NOMO-1 (cell line): ENCODE results near the gene DGCR2.
"Not testable (repeated sequence)": the region's sequence is repeated elsewhere in the genome, so short reads cannot be mapped to it uniquely, and the experiment has no call there.

Experiments used
- DNase-seq, 2 experiments: peaks; one replicate each; lab custom pipeline; 2025; ENCODE audit not compliant: unreplicated experiment in 2 of 2; lab: John Stamatoyannopoulos, UW

The DGCR2 gene, protein sequence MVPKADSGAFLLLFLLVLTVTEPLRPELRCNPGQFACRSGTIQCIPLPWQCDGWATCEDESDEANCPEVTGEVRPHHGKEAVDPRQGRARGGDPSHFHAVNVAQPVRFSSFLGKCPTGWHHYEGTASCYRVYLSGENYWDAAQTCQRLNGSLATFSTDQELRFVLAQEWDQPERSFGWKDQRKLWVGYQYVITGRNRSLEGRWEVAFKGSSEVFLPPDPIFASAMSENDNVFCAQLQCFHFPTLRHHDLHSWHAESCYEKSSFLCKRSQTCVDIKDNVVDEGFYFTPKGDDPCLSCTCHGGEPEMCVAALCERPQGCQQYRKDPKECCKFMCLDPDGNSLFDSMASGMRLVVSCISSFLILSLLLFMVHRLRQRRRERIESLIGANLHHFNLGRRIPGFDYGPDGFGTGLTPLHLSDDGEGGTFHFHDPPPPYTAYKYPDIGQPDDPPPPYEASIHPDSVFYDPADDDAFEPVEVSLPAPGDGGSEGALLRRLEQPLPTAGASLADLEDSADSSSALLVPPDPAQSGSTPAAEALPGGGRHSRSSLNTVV

GRCh38 chr22:19122143-19122751 lies at the start of gene DGCR2:
Gene DGCR2 (minus strand): TSS chr22:19122412. CDS start chr22:19122206, 206 bp downstream.
- DNase-seq: peak; percentile 93 to 98

DNA sequence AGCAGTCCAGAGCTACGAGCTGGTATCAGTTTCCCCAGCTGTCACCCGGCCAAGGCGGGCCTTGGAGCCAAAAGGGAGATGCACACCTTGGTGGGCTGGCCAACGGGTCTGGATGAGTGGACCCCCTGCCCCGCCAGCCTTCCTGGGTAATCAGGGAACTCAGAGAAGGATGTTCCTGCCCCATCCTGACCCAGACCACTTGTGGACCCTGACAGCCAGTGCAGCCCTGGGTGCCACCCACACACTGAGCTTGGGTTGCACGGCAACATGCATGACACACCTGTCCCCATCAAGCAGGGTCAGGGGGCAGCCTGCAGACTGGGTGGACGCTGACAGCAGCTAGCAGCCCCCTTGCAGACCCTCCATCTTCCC lies 47.7 kb upstream of the DGCR2 start:
- no peak for DNase-seq

GRCh38 chr22:19169002-19169946 lies 47.1 kb upstream of the DGCR2 start:
- no peak for DNase-seq

- DNase-seq: no peak
Observed at GRCh38 chr22:19168088-19168890, 46.1 kb upstream of the DGCR2 start.

DNA sequence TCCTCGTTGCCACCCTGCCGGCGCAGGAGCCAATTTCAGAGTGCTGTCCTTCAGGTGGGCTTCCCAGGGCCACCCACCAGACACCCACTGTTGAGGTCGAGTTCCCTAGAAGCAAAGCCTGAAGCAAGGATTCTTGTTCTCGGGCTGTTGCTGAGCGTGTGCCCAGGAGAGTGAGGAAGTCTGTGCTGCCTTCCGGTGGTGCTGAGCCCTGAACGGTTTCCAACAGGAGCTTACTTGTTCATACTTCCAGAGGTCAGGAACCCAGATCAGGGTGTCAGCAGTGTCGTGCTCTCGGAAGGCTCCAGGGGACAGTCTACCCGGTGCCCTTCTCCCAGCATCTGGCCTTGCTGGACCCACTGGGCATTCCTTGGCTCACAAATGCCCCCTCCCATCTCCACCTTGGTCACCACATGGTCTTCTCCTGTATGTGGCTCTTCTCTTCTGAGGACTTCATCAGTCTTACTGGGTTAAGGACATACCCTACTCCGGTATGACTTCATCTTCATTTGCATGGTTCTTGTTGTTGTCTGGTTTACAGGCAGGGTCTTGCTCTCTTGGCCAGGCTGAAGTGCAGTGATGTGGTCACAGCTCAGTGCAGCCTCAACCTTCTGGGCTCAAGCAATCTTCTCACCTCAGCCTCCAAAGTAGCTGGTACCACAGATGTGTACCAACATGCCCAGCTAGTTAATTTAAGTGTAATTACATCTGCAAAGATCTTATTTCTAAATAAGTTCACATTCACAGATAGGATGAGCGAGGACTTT lies 45.1 kb upstream of the DGCR2 start:
- no peak for DNase-seq

GRCh38 chr22:19166421-19166820 lies 44.2 kb upstream of the DGCR2 start:
- no peak for DNase-seq

DNA sequence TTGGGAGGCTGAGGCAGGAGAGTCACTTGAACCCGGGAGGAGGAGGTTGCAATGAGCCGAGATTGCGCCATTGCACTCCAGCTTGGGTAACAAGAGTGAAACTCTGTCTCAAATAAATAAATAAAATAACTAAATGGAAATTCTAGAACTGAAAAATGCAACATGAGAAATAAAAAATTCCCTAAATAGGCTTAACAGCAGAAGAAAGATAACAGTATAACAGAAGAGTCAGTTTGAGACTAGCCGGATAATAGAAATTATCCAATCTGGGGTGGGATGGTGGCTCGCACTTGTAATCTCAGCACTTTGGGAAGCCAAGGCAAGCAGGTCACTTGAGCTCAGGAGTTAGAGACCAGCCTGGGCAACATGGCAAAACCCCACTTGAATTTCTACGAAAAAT lies 42.2 kb upstream of the DGCR2 start:
- DNase-seq: no peak

GRCh38 chr22:19158649-19159048 lies 36.4 kb upstream of the DGCR2 start:
- not testable (repeated sequence) for DNase-seq

- not testable (repeated sequence) for DNase-seq
Observed at GRCh38 chr22:19156109-19156508, 33.9 kb upstream of the DGCR2 start.

DNA sequence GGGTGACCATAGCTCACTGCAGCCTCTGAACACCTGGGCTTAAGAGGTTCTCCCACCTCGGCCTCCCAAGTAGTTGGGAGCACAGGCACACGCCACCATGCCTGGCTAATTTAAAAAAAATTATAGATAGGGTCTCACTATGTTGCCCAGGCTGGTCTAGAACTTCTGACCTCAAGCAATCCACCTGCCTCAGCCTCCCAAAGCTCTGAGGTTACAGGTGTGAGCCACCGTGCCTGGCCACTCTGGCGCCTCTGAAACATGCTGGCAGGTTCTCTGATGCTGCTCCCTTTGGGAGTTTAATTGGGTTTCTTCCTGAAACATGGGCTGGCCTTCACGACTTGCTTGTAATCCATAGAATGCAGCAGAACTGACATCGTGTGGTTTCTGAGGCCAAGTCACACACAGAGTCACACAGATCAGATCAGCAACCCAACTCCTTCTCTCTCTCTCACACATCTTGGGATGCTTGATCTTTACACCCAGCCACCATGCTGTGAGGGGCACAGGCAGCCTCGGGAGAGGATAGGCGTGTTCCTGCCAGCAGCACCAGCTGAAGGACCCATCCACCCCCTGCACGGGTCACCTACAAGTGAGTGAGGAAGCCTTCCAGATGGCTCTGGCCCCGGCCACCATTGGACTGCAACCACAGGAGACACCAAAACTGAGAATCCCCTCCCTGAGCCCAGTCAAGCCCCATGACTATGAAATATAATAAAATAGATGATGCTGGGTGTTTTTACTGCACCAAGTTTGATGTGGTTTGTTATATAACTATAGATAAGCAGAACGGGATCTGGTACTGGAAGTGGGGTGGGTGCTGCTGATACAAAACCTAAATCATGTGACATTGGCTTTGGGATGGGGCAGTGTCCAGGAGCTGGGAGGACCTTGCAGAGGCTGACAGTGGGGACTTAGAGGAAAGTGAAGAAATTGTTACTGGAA lies 31.0 kb upstream of the DGCR2 start:
- DNase-seq: no peak

- no peak for DNase-seq
Observed at GRCh38 chr22:19151329-19152191, 29.3 kb upstream of the DGCR2 start.

- DNase-seq: no peak
Observed at GRCh38 chr22:19150482-19151328, 28.5 kb upstream of the DGCR2 start.

GRCh38 chr22:19149991-19150390 lies 27.8 kb upstream of the DGCR2 start, which contains the start of gene GSC2:
Gene GSC2 (minus strand): TSS chr22:19150292. CDS start chr22:19150283, 9 bp downstream.
- DNase-seq: no peak

DNA sequence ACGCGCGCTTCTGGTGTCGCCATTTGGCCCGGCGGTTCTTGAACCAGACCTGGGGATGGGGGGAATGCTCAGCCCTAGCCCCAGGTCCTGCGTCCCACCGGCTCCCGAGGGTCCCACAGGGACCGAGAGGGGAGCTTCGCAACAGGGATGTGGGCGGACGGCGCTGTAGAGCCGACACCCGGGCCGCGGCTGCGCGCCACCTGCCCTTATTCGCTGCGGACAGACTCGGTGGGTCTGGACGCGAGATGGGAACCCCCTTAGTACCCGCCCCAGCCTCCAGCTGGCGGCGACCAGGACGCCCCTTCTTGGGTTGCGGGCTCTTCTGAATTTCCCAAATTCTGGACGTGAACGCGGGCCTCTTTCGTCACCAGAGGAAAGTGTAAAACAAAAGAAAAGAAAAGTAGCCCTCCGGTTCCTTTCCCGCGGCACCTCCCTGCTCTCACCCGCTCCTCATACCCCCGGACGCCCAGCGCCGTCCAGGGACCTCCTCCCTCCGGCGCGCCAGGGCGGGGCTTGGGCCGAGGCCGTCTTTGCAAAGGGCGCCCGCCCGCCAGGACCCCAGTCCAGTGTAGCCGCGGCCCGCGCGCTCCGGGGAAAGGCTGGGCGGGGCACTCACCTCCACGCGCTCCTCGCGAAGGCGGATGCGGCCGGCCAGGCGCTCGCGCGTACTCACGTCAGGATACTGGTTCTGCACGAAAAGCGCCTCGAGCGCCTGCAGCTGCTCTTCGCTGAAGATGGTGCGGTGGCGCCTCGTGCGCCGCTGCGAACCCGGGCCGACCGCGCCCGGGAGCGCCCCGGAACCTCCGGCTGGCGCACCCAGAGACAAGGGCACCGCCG lies 27.1 kb upstream of the DGCR2 start:
- DNase-seq: peak; percentile 37 to 48

- no peak for DNase-seq
Observed at GRCh38 chr22:19148417-19149046, 26.3 kb upstream of the DGCR2 start.
